Measurements from ENCODE around the gene PARN. TPM values are rescaled to one million over a fixed set of nuclear protein-coding genes. Genes with fewer than 3 reads are reported as not detected.

PARN gene
- total RNA-seq, 1 experiment from 2014 or later: 43.5 TPM

GRCh38 chr16:14538604-14539003, 91.5 kb downstream of the PARN start:
- no peak for DNase-seq (ENCODE audit: extremely low read depth, low read depth)

GRCh38 chr16:14531613-14532012, 98.4 kb downstream of the PARN start:
- no peak for DNase-seq (ENCODE audit: extremely low read depth, low read depth)

- DNase-seq (ENCODE audit: extremely low read depth, low read depth): no peak
These were observed 99.0 kb downstream of the PARN start for GRCh38 chr16:14531101-14531500.

GRCh38 chr16:14530046-14530445, 100.0 kb downstream of the PARN start:
- no peak for DNase-seq (ENCODE audit: extremely low read depth, low read depth)

GRCh38 chr16:14529010-14529669, 100.9 kb downstream of the PARN start:
- DNase-seq (ENCODE audit: extremely low read depth, low read depth): peak; percentile 95

- DNase-seq (ENCODE audit: extremely low read depth, low read depth): no peak
These were observed 101.8 kb downstream of the PARN start for GRCh38 chr16:14528306-14528705.

GRCh38 chr16:14527411-14528044, 102.5 kb downstream of the PARN start:
- no peak for DNase-seq (ENCODE audit: extremely low read depth, low read depth)

- no peak for DNase-seq (ENCODE audit: extremely low read depth, low read depth)
These were observed 104.5 kb downstream of the PARN start for GRCh38 chr16:14525596-14525995.

- no peak for DNase-seq (ENCODE audit: extremely low read depth, low read depth)
These were observed 105.1 kb downstream of the PARN start for GRCh38 chr16:14524979-14525378.

- no peak for DNase-seq (ENCODE audit: extremely low read depth, low read depth)
These were observed 106.4 kb downstream of the PARN start for GRCh38 chr16:14523632-14524031.

GRCh38 chr16:14522671-14523070, 107.4 kb downstream of the PARN start:
- no peak for DNase-seq (ENCODE audit: extremely low read depth, low read depth)

- no peak for DNase-seq (ENCODE audit: extremely low read depth, low read depth)
These were observed 109.3 kb downstream of the PARN start for GRCh38 chr16:14520753-14521152.

GRCh38 chr16:14514967-14515366, 115.1 kb downstream of the PARN start:
- no peak for DNase-seq (ENCODE audit: extremely low read depth, low read depth)

- DNase-seq (ENCODE audit: extremely low read depth, low read depth): no peak
These were observed 116.5 kb downstream of the PARN start for GRCh38 chr16:14513389-14514107.

- DNase-seq (ENCODE audit: extremely low read depth, low read depth): no peak
These were observed 118.3 kb downstream of the PARN start for GRCh38 chr16:14511800-14512135.

- no peak for DNase-seq (ENCODE audit: extremely low read depth, low read depth)
These were observed 118.9 kb downstream of the PARN start for GRCh38 chr16:14510939-14511799.

GRCh38 chr16:14510581-14510938, 119.5 kb downstream of the PARN start:
- no peak for DNase-seq (ENCODE audit: extremely low read depth, low read depth)

GRCh38 chr16:14509675-14510132, 120.4 kb downstream of the PARN start:
- no peak for DNase-seq (ENCODE audit: extremely low read depth, low read depth)

GRCh38 chr16:14509055-14509454, 121.0 kb downstream of the PARN start:
- DNase-seq (ENCODE audit: extremely low read depth, low read depth): no peak

GRCh38 chr16:14505846-14506245, 124.2 kb downstream of the PARN start:
- DNase-seq (ENCODE audit: extremely low read depth, low read depth): no peak

Measured in NCI-H460 (cell line).